IMR-90 (cell line): ENCODE measurements around the gene CEP76. TPM values are rescaled to one million over a fixed set of nuclear protein-coding genes. Genes with fewer than 3 reads are reported as not detected.

Source experiments
- ATAC-seq: fragments of 200-7000 bp; cut with Tn5 transposase; 2 replicates; pipeline ENCODE4 v1.9.1; 2020; ENCODE audit warnings: low read depth, mild to moderate bottlenecking, moderate library complexity
- BruUV-seq: library from RNA; stranded (reverse); fragments of 400-500 nt; replicated peaks from 2 replicates; lab custom pipeline; 2021; lab: Mats Ljungman, UMichigan
- CTCF ChIA-PET: fragments of 300-600 bp; formaldehyde crosslinking; extraction: SDS; loops from one replicate; lab custom pipeline; 2021; ENCODE audit warnings: antibody characterized with exemption; lab: Yijun Ruan, JAX
- POLR2A ChIA-PET: fragments of 300-600 bp; sonication (Branson Sonifier 250); formaldehyde crosslinking; loops from one replicate; lab custom pipeline; 2022; ENCODE audit warnings: antibody characterized with exemption; ENCODE audit not compliant: unreplicated experiment; lab: Charles Lee
- DNase-seq: peaks from one replicate; pipeline ENCODE4 v3.0.0; 2013
- H2AFZ ChIP-seq: replicated peaks from 2 replicates; pipeline ENCODE3; 2013; ENCODE audit warnings: low read length, mild to moderate bottlenecking; ENCODE audit not compliant: poor library complexity
- H2AK5ac ChIP-seq: 2 replicates; pipeline ENCODE4 v1.6.1; 2013; ENCODE audit warnings: low read depth, low read length, inconsistent platforms
- H2AK9ac ChIP-seq: replicated peaks from 2 replicates; pipeline ENCODE3; 2013; ENCODE audit warnings: mild to moderate bottlenecking, low read depth, low read length, moderate library complexity; ENCODE audit not compliant: poor library complexity
- H2BK120ac ChIP-seq: 2 replicates; pipeline ENCODE4 v1.6.1; 2013; ENCODE audit warnings: low read depth, low read length, inconsistent platforms
- H2BK15ac ChIP-seq: 3 replicates; pipeline ENCODE4 v1.6.1; 2013; ENCODE audit warnings: low read depth, low read length, inconsistent platforms
- H2BK20ac ChIP-seq: 2 replicates; pipeline ENCODE4 v1.6.1; 2013; ENCODE audit warnings: low read depth, mild to moderate bottlenecking, inconsistent platforms, low read length, moderate library complexity
- H2BK5ac ChIP-seq: 2 replicates; pipeline ENCODE4 v1.6.1; 2013; ENCODE audit warnings: mild to moderate bottlenecking, low read depth, low read length, inconsistent platforms; ENCODE audit not compliant: poor library complexity, severe bottlenecking
- H3K14ac ChIP-seq: replicated peaks from 2 replicates; pipeline ENCODE4 v1.6.1; 2013; ENCODE audit warnings: low read depth, low read length, inconsistent platforms
- H3K18ac ChIP-seq: 2 replicates; pipeline ENCODE4 v1.6.1; 2013; ENCODE audit warnings: low read depth, low read length, control low read depth
- H3K23ac ChIP-seq: 2 replicates; pipeline ENCODE4 v1.6.1; 2013; ENCODE audit warnings: low read depth, low read length, inconsistent platforms
- H3K27ac ChIP-seq: 2 replicates; pipeline ENCODE4 v1.5.1; 2013; ENCODE audit warnings: mild to moderate bottlenecking, control low read depth, low read length; ENCODE audit not compliant: insufficient read depth
- H3K27me3 ChIP-seq: 2 replicates; pipeline ENCODE4 v1.6.1; 2013; ENCODE audit warnings: low read length; ENCODE audit not compliant: control insufficient read depth, insufficient read depth
- H3K36me3 ChIP-seq: 2 replicates; pipeline ENCODE4 v1.6.1; 2013; ENCODE audit warnings: low read length, mixed read lengths; ENCODE audit not compliant: control insufficient read depth, insufficient read depth
- H3K4ac ChIP-seq: 2 replicates; pipeline ENCODE4 v1.6.1; 2013; ENCODE audit warnings: low read depth, low read length, inconsistent platforms
- H3K4me1 ChIP-seq: 2 replicates; pipeline ENCODE4 v1.6.1; 2013; ENCODE audit warnings: low read length, mixed read lengths; ENCODE audit not compliant: control insufficient read depth, insufficient read depth
- H3K4me2 ChIP-seq: 2 replicates; pipeline ENCODE4 v1.6.1; 2013; ENCODE audit warnings: low read depth, mild to moderate bottlenecking, control low read depth, low read length, moderate library complexity
- H3K4me3 ChIP-seq: 2 replicates; pipeline ENCODE4 v1.5.1; 2013; ENCODE audit warnings: low read depth, mild to moderate bottlenecking, control low read depth, low read length, moderate library complexity; ENCODE audit not compliant: insufficient read depth
- H3K56ac ChIP-seq: 2 replicates; pipeline ENCODE4 v1.6.1; 2013; ENCODE audit warnings: low read length, inconsistent platforms; ENCODE audit not compliant: insufficient read depth; ENCODE audit errors: extremely low read depth
- H3K79me1 ChIP-seq, 2 experiments: 2 replicates each; pipeline ENCODE4 v1.6.1; 2013; ENCODE audit warnings: low read length in 2 of 2, inconsistent platforms in 1 of 2, low read depth in 1 of 2
- H3K9ac ChIP-seq: 2 replicates; pipeline ENCODE4 v1.6.1; 2013; ENCODE audit warnings: low read depth, low read length, control low read depth
- H3K9me1 ChIP-seq: 2 replicates; pipeline ENCODE4 v1.6.1; 2013; ENCODE audit warnings: low read length, inconsistent platforms; ENCODE audit not compliant: insufficient read depth
- H3K9me3 ChIP-seq: 2 replicates; pipeline ENCODE4 v1.6.1; 2013; ENCODE audit warnings: low read length; ENCODE audit not compliant: control insufficient read depth, insufficient read depth
- H4K20me1 ChIP-seq: 2 replicates; pipeline ENCODE4 v1.6.1; 2013; ENCODE audit warnings: low read length, inconsistent platforms; ENCODE audit not compliant: insufficient read depth
- H4K5ac ChIP-seq: 2 replicates; pipeline ENCODE4 v1.6.1; 2013; ENCODE audit warnings: mild to moderate bottlenecking, low read depth, low read length, control low read depth
- H4K8ac ChIP-seq, 2 experiments: 2 replicates each; pipeline ENCODE4 v1.6.1; 2013; ENCODE audit warnings: low read depth in 2 of 2, low read length in 2 of 2, control low read depth in 1 of 2, inconsistent platforms in 1 of 2
- H4K91ac ChIP-seq: 2 replicates; pipeline ENCODE4 v1.6.1; 2013; ENCODE audit warnings: low read depth, low read length, inconsistent platforms; ENCODE audit not compliant: insufficient read depth
- CEBPB ChIP-seq: IDR thresholded peaks from 2 replicates; pipeline ENCODE4 v1.6.1; 2012; ENCODE audit warnings: low read depth, low read length, improper control_type of control experiment
- CHD1 ChIP-seq: IDR thresholded peaks from 2 replicates; pipeline ENCODE4 v1.6.1; 2012; ENCODE audit warnings: low read depth, low read length, improper control_type of control experiment
- MAFK ChIP-seq: IDR thresholded peaks from 2 replicates; pipeline ENCODE4 v1.6.1; 2012; ENCODE audit warnings: low read depth, low read length, improper control_type of control experiment
- MAZ ChIP-seq: IDR thresholded peaks from 2 replicates; pipeline ENCODE4 v1.6.1; 2012; ENCODE audit warnings: low read depth, mild to moderate bottlenecking, low read length, improper control_type of control experiment, moderate library complexity, borderline replicate concordance
- NFE2L2 ChIP-seq: fragments of 150-350 bp; IDR thresholded peaks from 2 replicates; pipeline ENCODE4 v1.6.1; 2016; ENCODE audit warnings: low read depth, mild to moderate bottlenecking, low read length
- POLR2A ChIP-seq: IDR thresholded peaks from 2 replicates; pipeline ENCODE4 v1.6.1; 2012; ENCODE audit warnings: mild to moderate bottlenecking, low read depth, low read length
- RCOR1 ChIP-seq: IDR thresholded peaks from 2 replicates; pipeline ENCODE4 v1.6.1; 2012; ENCODE audit warnings: mild to moderate bottlenecking, low read length, improper control_type of control experiment; ENCODE audit not compliant: insufficient replicate concordance
- RFX5 ChIP-seq: IDR thresholded peaks from 2 replicates; pipeline ENCODE4 v1.8.0; 2012; ENCODE audit warnings: low read depth, mild to moderate bottlenecking, low read length, moderate library complexity
- USF2 ChIP-seq: fragments of 150-350 bp; IDR thresholded peaks from 2 replicates; pipeline ENCODE4 v1.6.1; 2017; ENCODE audit warnings: mild to moderate bottlenecking, antibody characterized with exemption, low read length, low read depth
- WGBS, 2 experiments: methylation state at CpG; one replicate each; pipeline versions ENCODE4 v1.1.5 to v1.1.7; 2013; ENCODE audit warnings: missing lambda C conversion rate in 2 of 2; ENCODE audit not compliant: insufficient read length in 1 of 2; ENCODE audit errors: extremely low coverage in 2 of 2; 5-methylcytosine and 5-hydroxymethylcytosine counted together
- dilution Hi-C: fragments of 300-500 bp; cut with HindIII; formaldehyde crosslinking; loops from one replicate; pipeline ENCODE4 v1.14.3; 2018; ENCODE audit warnings: low sequenced_read_pairs; ENCODE audit not compliant: unreplicated experiment
- in situ Hi-C: fragments of 300-500 bp; cut with MboI; formaldehyde crosslinking; loops from 3 replicates; pipeline ENCODE4 v1.14.3; 2019; ENCODE audit warnings: low sequenced_read_pairs, inconsistent platforms, mixed read lengths
- intact Hi-C: fragments of 100-400 bp; cut with micrococcal nuclease; formaldehyde crosslinking; loops from 2 replicates; pipeline ENCODE4 v1.10.0; 2022
- polyA plus RNA-seq, 3 experiments: library from polyadenylated mRNA; depleted of rRNA; stranded (reverse); fragments of >200 nt; gene quantifications; 2 replicates each; pipeline ENCODE4 v1.2.3, GENCODE V29; 2012; ENCODE audit warnings: low replicate concordance in 1 of 3
- total RNA-seq: library from RNA; depleted of rRNA; stranded (reverse); fragments of >200 nt; gene quantifications from 2 replicates; pipeline ENCODE4 v1.2.3, GENCODE V29; 2012

The CEP76 gene
- total and polyA plus RNA-seq, 2 of the 4 experiments (the other 2 are of a cell fraction), result 5.1 to 8.1 TPM

DNA sequence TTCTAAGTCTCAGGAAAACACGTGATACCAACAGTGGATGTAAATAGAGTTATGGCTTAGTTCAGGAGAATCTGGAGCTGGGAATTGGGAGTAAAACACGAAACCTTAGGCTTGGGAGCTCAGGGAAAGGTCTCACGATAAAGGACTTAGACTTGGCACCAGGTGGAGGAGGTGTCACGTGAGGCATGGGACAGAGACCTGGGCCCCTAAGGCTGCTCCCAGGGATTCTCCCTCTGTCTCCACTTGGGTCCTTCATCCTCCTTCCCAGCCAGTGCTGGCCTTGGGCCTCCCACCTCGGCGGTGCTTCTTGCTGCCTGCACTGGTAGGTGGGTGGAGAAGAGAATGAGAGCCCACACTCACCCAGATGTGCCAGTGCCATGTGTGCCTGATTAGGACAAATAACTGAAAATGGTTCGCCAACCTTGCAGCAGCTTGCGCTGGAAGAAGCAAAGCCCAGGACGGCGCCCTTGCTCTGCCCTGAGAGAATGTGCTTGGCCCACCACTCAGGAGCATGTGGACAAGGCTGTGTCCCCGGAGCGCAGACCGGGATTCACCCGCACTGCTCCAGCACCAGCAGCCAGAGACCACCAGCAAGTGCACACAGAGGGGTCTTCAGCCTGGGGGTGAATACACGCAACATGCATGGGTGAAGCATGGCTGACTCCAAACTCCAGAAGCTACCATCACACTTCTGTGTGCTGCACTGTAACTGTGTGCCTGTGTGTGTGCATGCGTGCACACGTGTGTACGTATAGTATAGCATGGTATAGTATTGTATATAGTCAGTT lies 48.4 kb upstream of the CEP76 start:
- H2BK120ac ChIP-seq, result no peak overlapping the region; the same call in 1 of the 2 replicates
- no peak overlapping the region for H2BK20ac ChIP-seq
- H4K91ac ChIP-seq, result no peak overlapping the region
- ChIA-PET POLR2A (no interaction called here), CTCF (interaction anchor here (0.6 kb wide), 1 partner anchor 83 kb away, joined by 5 read pairs; no protein-coding TSS in a partner anchor)
- H3K4me1 ChIP-seq, result peaks cover 7% of the 10 kb centered on the region
- in situ Hi-C loops (loop anchor here (25.0 kb wide), 1 partner anchor 886 kb away; no protein-coding TSS in a partner anchor), dilution Hi-C loops (no loop called here), intact Hi-C loops (no loop called here)
- DNase-seq (no peak), ATAC-seq (no peak)
- H2AK5ac ChIP-seq, result no peak overlapping the region
- no peak overlapping the region for H2BK5ac ChIP-seq
- H3K9me1 ChIP-seq, result peaks cover 4% of the 10 kb centered on the region; the same call in 1 of the 2 replicates
- no peak overlapping the region for H3K4ac ChIP-seq
- H3K56ac ChIP-seq, result no peak overlapping the region
- no peak overlapping the region for H4K5ac ChIP-seq
- TF ChIP-seq MAZ, result no peak
- TF ChIP-seq USF2, result no peak
- TF ChIP-seq MAFK, result no peak
- no peak for TF ChIP-seq CEBPB
- TF ChIP-seq POLR2A, result no peak
- no peak for TF ChIP-seq RFX5
- no peak for TF ChIP-seq NFE2L2
- TF ChIP-seq CHD1, result no peak
- no peak for TF ChIP-seq RCOR1
- H3K27ac ChIP-seq, result no peak overlapping the region
- no peak overlapping the region for H2AK9ac ChIP-seq
- no peak overlapping the region for H3K9ac ChIP-seq
- no peak overlapping the region for H2BK15ac ChIP-seq
- no peak overlapping the region for H3K14ac ChIP-seq
- no peak overlapping the region for H3K4me3 ChIP-seq
- H3K4me2 ChIP-seq, result no peak overlapping the region
- H3K36me3 ChIP-seq, result no peaks in the 10 kb centered on the region
- H3K9me3 ChIP-seq, result no peaks in the 10 kb centered on the region
- H4K20me1 ChIP-seq, result no peaks in the 10 kb centered on the region
- no peak overlapping the region for H3K23ac ChIP-seq
- no peaks in the 10 kb centered on the region for H3K27me3 ChIP-seq
- H2AFZ ChIP-seq, result peak overlapping the region; percentile 56
- no TSS peak for BruUV-seq
- 90% methylated on average over 4 of the region's 18 CpGs; no CpG with 5 or more reads in 1 of the 2 experiments for WGBS, 2 experiments
- H4K8ac ChIP-seq, result no peak overlapping the region
- no peak overlapping the region for H3K18ac ChIP-seq
- H3K79me1 ChIP-seq, result no peaks in the 10 kb centered on the region
